ENCODE data around the gene SOX6.

DNA sequence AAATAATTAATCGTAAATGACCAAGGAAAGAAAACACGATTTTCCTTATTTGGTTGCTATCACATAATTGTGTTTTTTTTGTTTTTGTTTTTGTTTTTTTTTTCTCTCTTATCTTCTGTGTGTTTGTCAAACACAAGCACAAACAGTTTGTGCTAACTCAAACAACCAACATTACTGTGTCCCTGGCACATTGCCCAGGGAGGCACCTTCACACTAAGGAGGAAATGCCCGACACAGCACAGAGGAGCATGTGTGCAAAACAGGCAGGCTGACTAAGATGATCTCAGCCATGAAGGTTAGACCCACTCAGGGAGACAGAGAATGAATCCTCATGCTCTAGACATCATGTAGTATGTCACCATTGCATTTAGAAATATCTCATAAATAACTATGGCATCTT is 130.1 kb downstream of the SOX6 start:
- TF ChIP-seq, protein P1, sequence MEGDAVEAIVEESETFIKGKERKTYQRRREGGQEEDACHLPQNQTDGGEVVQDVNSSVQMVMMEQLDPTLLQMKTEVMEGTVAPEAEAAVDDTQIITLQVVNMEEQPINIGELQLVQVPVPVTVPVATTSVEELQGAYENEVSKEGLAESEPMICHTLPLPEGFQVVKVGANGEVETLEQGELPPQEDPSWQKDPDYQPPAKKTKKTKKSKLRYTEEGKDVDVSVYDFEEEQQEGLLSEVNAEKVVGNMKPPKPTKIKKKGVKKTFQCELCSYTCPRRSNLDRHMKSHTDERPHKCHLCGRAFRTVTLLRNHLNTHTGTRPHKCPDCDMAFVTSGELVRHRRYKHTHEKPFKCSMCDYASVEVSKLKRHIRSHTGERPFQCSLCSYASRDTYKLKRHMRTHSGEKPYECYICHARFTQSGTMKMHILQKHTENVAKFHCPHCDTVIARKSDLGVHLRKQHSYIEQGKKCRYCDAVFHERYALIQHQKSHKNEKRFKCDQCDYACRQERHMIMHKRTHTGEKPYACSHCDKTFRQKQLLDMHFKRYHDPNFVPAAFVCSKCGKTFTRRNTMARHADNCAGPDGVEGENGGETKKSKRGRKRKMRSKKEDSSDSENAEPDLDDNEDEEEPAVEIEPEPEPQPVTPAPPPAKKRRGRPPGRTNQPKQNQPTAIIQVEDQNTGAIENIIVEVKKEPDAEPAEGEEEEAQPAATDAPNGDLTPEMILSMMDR (IDR thresholded peaks at IDR 0.05), result no peak
- TF ChIP-seq POLR2A (IDR thresholded peaks at IDR 0.05), result no peak

Measured in right lobe of liver (tissue), 4 donors.